HEK293T (cell line): ENCODE results near the gene MOGAT2.

Experiments
- ARNT ChIP-seq: fragments of 450-650 bp; IDR thresholded peaks from 2 replicates; pipeline ENCODE4 v1.6.1; 2017; ENCODE audit warnings: mild to moderate bottlenecking
- BHLHE40 ChIP-seq: fragments of 450-650 bp; IDR thresholded peaks from 2 replicates; pipeline ENCODE4 v1.6.1; 2016; ENCODE audit warnings: mild to moderate bottlenecking, moderate library complexity, borderline replicate concordance
- ELF4 ChIP-seq: fragments of 450-650 bp; IDR thresholded peaks from 2 replicates; pipeline ENCODE4 v1.6.1; 2017; ENCODE audit warnings: antibody characterized with exemption
- FOXA1 ChIP-seq: fragments of 450-650 bp; IDR thresholded peaks from 2 replicates; pipeline ENCODE4 v1.6.1; 2016; ENCODE audit warnings: mild to moderate bottlenecking
- FOXK2 ChIP-seq: fragments of 450-650 bp; IDR thresholded peaks from 2 replicates; pipeline ENCODE4 v1.6.1; 2016; ENCODE audit warnings: mild to moderate bottlenecking
- FOXM1 ChIP-seq: fragments of 450-650 bp; IDR thresholded peaks from 2 replicates; pipeline ENCODE4 v1.6.1; 2017; ENCODE audit warnings: mild to moderate bottlenecking, borderline replicate concordance
- HDGF ChIP-seq: fragments of 450-650 bp; IDR thresholded peaks from 2 replicates; pipeline ENCODE4 v1.6.1; 2017; ENCODE audit warnings: antibody characterized with exemption, borderline replicate concordance
- L3MBTL2 ChIP-seq: fragments of 450-650 bp; conservative IDR thresholded peaks from 2 replicates; pipeline ENCODE4 v1.6.1; 2016; ENCODE audit warnings: mild to moderate bottlenecking
- NFRKB ChIP-seq: fragments of 450-650 bp; IDR thresholded peaks from 2 replicates; pipeline ENCODE4 v1.6.1; 2016; ENCODE audit warnings: mild to moderate bottlenecking, moderate library complexity
- SP1 ChIP-seq: fragments of 450-650 bp; IDR thresholded peaks from 2 replicates; pipeline ENCODE4 v1.6.1; 2017
- SUZ12 ChIP-seq: fragments of 450-650 bp; IDR thresholded peaks from 2 replicates; pipeline ENCODE4 v1.6.1; 2016; ENCODE audit warnings: mild to moderate bottlenecking
- TARDBP ChIP-seq: fragments of 450-650 bp; IDR thresholded peaks from 2 replicates; pipeline ENCODE4 v1.6.1; 2016
- ZNF384 ChIP-seq: fragments of 450-650 bp; IDR thresholded peaks from 2 replicates; pipeline ENCODE4 v1.6.1; 2016
- TF ChIP-seq, protein P1 (sequence below): fragments of 450-650 bp; IDR thresholded peaks from 2 replicates; pipeline ENCODE4 v1.6.1; 2016

DNA sequence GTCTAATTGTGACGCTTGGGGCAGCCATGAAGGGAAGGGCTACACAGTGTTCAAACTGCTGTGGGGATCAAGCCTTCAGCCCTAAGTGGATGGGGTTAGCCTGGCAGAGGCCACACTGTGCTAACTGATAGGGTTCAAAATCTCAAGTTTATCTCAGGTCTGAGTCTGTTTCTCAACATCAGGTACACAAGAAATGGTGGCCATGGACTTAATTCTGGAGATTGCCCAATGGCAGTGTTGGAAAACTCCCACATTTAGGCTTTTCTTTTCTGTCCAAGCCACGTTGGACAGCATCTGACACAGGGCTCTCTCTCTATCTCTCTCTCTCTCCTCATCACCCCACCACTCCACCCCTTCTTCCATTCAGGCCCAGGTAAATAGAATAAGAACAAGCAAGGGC, 40.0 kb downstream of the MOGAT2 start:
- no peak for TF ChIP-seq TARDBP
- TF ChIP-seq ARNT: no peak
- TF ChIP-seq ZNF384: no peak
- TF ChIP-seq BHLHE40: no peak
- no peak for TF ChIP-seq L3MBTL2
- TF ChIP-seq FOXA1: no peak
- no peak for TF ChIP-seq FOXM1
- TF ChIP-seq SP1: no peak
- TF ChIP-seq SUZ12: no peak
- TF ChIP-seq ELF4: no peak
- TF ChIP-seq HDGF: no peak
- TF ChIP-seq, protein P1, sequence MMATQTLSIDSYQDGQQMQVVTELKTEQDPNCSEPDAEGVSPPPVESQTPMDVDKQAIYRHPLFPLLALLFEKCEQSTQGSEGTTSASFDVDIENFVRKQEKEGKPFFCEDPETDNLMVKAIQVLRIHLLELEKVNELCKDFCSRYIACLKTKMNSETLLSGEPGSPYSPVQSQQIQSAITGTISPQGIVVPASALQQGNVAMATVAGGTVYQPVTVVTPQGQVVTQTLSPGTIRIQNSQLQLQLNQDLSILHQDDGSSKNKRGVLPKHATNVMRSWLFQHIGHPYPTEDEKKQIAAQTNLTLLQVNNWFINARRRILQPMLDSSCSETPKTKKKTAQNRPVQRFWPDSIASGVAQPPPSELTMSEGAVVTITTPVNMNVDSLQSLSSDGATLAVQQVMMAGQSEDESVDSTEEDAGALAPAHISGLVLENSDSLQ: no peak
- TF ChIP-seq NFRKB: no peak
- TF ChIP-seq FOXK2: no peak
